Measurements from ENCODE around the gene EFEMP2.

The EFEMP2 gene

DNA sequence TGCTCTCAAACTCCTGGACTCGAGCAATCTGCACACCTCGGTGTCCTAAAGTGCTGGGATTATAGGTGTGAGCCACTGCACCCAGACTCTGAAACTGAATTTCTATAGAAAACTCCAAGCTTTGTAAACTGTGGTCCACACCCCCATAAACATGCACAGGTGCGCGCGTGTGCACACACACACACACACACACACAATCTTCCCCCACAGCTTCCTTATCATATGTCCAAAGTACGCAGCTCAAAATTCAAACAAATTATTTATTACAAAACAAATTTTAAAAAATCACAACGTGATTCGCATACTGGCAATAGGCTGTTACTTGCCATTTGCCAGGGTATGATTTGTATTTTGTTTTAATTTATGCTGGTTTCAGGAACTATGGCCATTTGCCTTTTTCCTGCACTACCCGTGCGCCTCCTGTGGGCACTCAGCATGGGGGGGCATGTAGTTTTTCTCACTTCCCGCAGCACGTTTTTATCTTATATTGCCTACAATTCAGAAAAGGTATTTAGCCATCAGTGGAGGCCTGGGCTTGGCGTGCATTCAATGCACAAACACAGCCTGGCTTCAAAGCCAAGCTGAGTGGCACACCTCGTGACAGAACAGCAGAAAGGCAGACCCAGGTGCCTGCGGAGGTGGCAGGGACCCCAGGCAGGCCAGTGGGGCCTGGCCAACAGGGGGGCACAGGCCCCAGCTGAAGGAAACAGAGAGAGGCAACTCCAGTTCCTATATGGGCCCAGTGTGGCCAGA lies 49.6 kb downstream of the EFEMP2 start:
- ChIA-PET CTCF (interaction anchor here (0.7 kb wide), 2 partner anchors 11 to 205 kb away, joined by 3 to 5 read pairs; partner anchors contain the start of gene SNX32), POLR2A (interaction anchor here (1.1 kb wide), 1 partner anchor 103 kb away, joined by 3 read pairs; no protein-coding TSS in a partner anchor)
- TF ChIP-seq ARNT (IDR thresholded peaks at IDR 0.05) (no peak), L3MBTL2 (conservative IDR thresholded peaks at IDR 0.05) (no peak), ELF4 (IDR thresholded peaks at IDR 0.05) (no peak), LEF1 (IDR thresholded peaks at IDR 0.05; ENCODE audit: borderline replicate concordance) (no peak), HDGF (IDR thresholded peaks at IDR 0.05; ENCODE audit: borderline replicate concordance) (no peak), FOXM1 (IDR thresholded peaks at IDR 0.05; ENCODE audit: borderline replicate concordance) (no peak), NFRKB (IDR thresholded peaks at IDR 0.05) (no peak), TARDBP (IDR thresholded peaks at IDR 0.05) (no peak), FOXK2 (IDR thresholded peaks at IDR 0.05) (no peak), ZNF384 (IDR thresholded peaks at IDR 0.05) (no peak), CTBP1 (IDR thresholded peaks at IDR 0.05; ENCODE audit: borderline replicate concordance) (no peak), BHLHE40 (IDR thresholded peaks at IDR 0.05; ENCODE audit: borderline replicate concordance) (no peak)
- TF ChIP-seq, protein P1, sequence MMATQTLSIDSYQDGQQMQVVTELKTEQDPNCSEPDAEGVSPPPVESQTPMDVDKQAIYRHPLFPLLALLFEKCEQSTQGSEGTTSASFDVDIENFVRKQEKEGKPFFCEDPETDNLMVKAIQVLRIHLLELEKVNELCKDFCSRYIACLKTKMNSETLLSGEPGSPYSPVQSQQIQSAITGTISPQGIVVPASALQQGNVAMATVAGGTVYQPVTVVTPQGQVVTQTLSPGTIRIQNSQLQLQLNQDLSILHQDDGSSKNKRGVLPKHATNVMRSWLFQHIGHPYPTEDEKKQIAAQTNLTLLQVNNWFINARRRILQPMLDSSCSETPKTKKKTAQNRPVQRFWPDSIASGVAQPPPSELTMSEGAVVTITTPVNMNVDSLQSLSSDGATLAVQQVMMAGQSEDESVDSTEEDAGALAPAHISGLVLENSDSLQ (IDR thresholded peaks at IDR 0.05): no peak
- DNase-seq (ENCODE audit: extremely low spot score): no peak

DNA sequence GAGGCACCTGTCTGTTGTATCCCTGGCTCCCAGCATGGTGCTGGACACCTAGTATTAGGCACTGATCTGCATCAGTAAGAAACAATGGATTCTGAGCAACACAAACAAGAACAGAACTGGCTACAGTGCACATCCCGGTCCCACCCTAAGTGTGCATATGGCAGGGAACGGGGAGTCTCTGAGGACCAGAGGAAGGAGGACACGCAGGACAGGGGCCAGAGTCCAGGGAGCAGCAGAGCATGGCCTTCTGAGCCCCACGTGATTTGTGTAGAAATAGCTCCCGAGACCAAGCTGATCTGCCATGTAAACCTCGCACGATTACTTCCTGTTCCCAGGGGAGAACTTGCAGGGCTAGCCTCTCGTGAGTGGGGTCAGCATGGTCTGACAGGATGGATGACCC lies 51.5 kb downstream of the EFEMP2 start:
- ChIA-PET POLR2A (no interaction called here), CTCF (interaction anchor here (0.6 to 0.8 kb wide), 2 partner anchors 28 to 94 kb away, joined by 3 to 4 read pairs; no protein-coding TSS in a partner anchor)
- no peak for DNase-seq (ENCODE audit: extremely low spot score)
- TF ChIP-seq ZNF384 (IDR thresholded peaks at IDR 0.05) (no peak), LEF1 (IDR thresholded peaks at IDR 0.05; ENCODE audit: borderline replicate concordance) (no peak), FOXA1 (IDR thresholded peaks at IDR 0.05) (no peak), ARNT (IDR thresholded peaks at IDR 0.05) (no peak), FOXK2 (IDR thresholded peaks at IDR 0.05) (no peak), SUZ12 (IDR thresholded peaks at IDR 0.05) (no peak), NFRKB (IDR thresholded peaks at IDR 0.05) (no peak), CTBP1 (IDR thresholded peaks at IDR 0.05; ENCODE audit: borderline replicate concordance) (no peak), TARDBP (IDR thresholded peaks at IDR 0.05) (no peak)
- TF ChIP-seq, protein P1 (IDR thresholded peaks at IDR 0.05): no peak

GRCh38 chr11:65817835-65818680 lies 54.5 kb downstream of the EFEMP2 start:
- ChIA-PET POLR2A (interaction anchor here (0.6 to 3.4 kb wide), 9 partner anchors 11 to 136 kb away, joined by 3 to 27 read pairs (median 4); partner anchors contain the start of genes CCDC85B, KAT5 and RNASEH2C), CTCF (interaction anchor here (0.5 to 3.7 kb wide), 9 partner anchors 9 to 106 kb away, joined by 3 to 15 read pairs (median 4); partner anchors contain the start of genes AP5B1, KAT5 and MUS81)
- TF ChIP-seq L3MBTL2 (conservative IDR thresholded peaks at IDR 0.05) (no peak), ARNT (IDR thresholded peaks at IDR 0.05) (peak; percentile 53; the same call in 1 of the 2 replicates), FOXM1 (IDR thresholded peaks at IDR 0.05; ENCODE audit: borderline replicate concordance) (peak; percentile 67; the same call in 1 of the 2 replicates)
- peak; percentile 96 for DNase-seq (ENCODE audit: extremely low spot score)

DNA sequence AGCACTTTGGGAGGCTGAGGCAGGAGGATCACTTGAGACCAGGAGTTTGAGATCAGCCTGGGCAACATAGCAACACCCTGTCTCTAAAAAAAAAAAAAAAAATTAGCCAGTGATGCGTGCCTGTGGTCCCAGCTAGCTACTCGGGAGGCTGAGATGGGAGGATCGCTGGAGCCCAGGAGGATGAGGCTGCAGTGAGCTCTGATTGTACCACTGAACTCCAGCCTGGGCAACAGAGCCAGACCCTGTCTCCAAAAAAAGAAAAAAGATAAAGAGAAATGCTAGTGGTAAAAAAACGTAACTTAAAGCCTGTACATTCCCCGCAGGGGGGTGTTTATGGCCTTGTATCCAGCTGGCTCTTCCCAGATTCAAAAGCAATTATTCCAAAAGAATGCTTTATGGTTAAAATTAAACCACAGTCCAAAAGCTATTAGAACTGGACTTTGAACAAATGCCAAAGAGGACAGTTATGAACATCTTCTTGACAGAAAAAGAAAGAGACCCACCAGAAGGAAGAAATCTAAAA lies 55.2 kb downstream of the EFEMP2 start:
- CTCF ChIA-PET: interaction anchor here (1.1 to 3.7 kb wide), 5 partner anchors 33 to 106 kb away, joined by 3 to 15 read pairs (median 5); partner anchors contain the start of genes AP5B1, KAT5 and MUS81
- DNase-seq (ENCODE audit: extremely low spot score): no peak
- TF ChIP-seq ZNF384 (IDR thresholded peaks at IDR 0.05) (peak; percentile 74), SUZ12 (IDR thresholded peaks at IDR 0.05) (no peak)
- POLR2A ChIA-PET: interaction anchor here (0.6 to 3.4 kb wide), 7 partner anchors 29 to 137 kb away, joined by 3 to 27 read pairs (median 4); partner anchors contain the start of genes KAT5 and RNASEH2C

DNA sequence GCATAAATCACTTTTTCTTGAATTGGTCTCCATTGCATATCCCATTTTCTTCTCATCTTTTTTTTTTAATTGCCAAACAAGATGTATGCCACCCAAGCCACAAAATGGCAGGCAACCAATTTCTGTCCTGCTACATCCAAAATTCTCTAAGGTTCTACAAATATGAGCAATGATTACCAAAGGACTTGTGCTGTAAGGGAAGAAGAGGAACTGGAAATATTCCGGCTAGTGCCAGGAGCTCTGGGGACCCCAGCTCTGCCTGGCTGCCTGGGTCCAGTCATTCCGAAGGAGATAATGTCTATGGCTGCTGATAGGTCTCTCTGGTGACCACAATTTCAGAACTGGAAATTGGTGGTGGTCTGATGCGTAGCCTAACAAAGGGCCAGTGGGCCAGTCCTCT lies 55.9 kb downstream of the EFEMP2 start:
- CTCF ChIA-PET: interaction anchor here (1.0 to 3.7 kb wide), 4 partner anchors 36 to 105 kb away, joined by 4 to 15 read pairs (median 4); partner anchors contain the start of genes AP5B1, KAT5 and MUS81
- no peak for DNase-seq (ENCODE audit: extremely low spot score)
- POLR2A ChIA-PET: interaction anchor here (1.0 to 3.4 kb wide), 5 partner anchors 37 to 105 kb away, joined by 4 to 27 read pairs (median 8); partner anchors contain the start of genes KAT5 and RNASEH2C
- no peak for TF ChIP-seq SP1 (IDR thresholded peaks at IDR 0.05)
- no peak for TF ChIP-seq FOXK2 (IDR thresholded peaks at IDR 0.05)
- TF ChIP-seq FOXA1 (IDR thresholded peaks at IDR 0.05): no peak
- no peak for TF ChIP-seq LEF1 (IDR thresholded peaks at IDR 0.05; ENCODE audit: borderline replicate concordance)
- TF ChIP-seq ELF4 (IDR thresholded peaks at IDR 0.05): no peak
- TF ChIP-seq NFRKB (IDR thresholded peaks at IDR 0.05): no peak
- TF ChIP-seq SUZ12 (IDR thresholded peaks at IDR 0.05): no peak
- TF ChIP-seq CTBP1 (IDR thresholded peaks at IDR 0.05; ENCODE audit: borderline replicate concordance): no peak
- no peak for TF ChIP-seq FOXM1 (IDR thresholded peaks at IDR 0.05; ENCODE audit: borderline replicate concordance)
- TF ChIP-seq TARDBP (IDR thresholded peaks at IDR 0.05): no peak
- TF ChIP-seq ARNT (IDR thresholded peaks at IDR 0.05): no peak
- TF ChIP-seq BHLHE40 (IDR thresholded peaks at IDR 0.05; ENCODE audit: borderline replicate concordance): no peak
- TF ChIP-seq ZNF384 (IDR thresholded peaks at IDR 0.05): no peak
- TF ChIP-seq, protein P1 (IDR thresholded peaks at IDR 0.05): no peak
- no peak for TF ChIP-seq L3MBTL2 (conservative IDR thresholded peaks at IDR 0.05)
- no peak for TF ChIP-seq HDGF (IDR thresholded peaks at IDR 0.05; ENCODE audit: borderline replicate concordance)

Measured in HEK293T (cell line).